Activated naive CD8-positive, alpha-beta T cell treated with anti-CD3 and anti-CD28 coated beads for 36 hours (primary cell): ENCODE measurements around the gene MAP4K2. TPM values are rescaled to one million over a fixed set of nuclear protein-coding genes. Genes with fewer than 3 reads are reported as not detected.
"Not testable (repeated sequence)": the region's sequence is repeated elsewhere in the genome, so short reads cannot be mapped to it uniquely, and the experiment has no call there.

ENCODE experiments used
- DNase-seq: peaks from one replicate; pipeline ENCODE4 v3.0.0; 2021
- H3K27ac Mint-ChIP-seq: one replicate; pipeline ENCODE4 v1.8.0; 2022; ENCODE audit warnings: mild to moderate bottlenecking, moderate library complexity, mixed read lengths
- H3K27me3 Mint-ChIP-seq: one replicate; pipeline ENCODE4 v1.8.0; 2022; ENCODE audit warnings: mild to moderate bottlenecking, mixed read lengths
- H3K36me3 Mint-ChIP-seq: one replicate; pipeline ENCODE4 v1.8.0; 2021; ENCODE audit warnings: mild to moderate bottlenecking, mixed read lengths
- H3K4me1 Mint-ChIP-seq: one replicate; pipeline ENCODE4 v1.8.0; 2021; ENCODE audit warnings: mixed read lengths
- H3K4me3 Mint-ChIP-seq: one replicate; pipeline ENCODE4 v1.8.0; 2022; ENCODE audit warnings: mild to moderate bottlenecking, moderate library complexity, mixed read lengths
- H3K9me3 Mint-ChIP-seq: one replicate; pipeline ENCODE4 v1.8.0; 2022; ENCODE audit warnings: mixed read lengths
- total RNA-seq, 2 experiments: library from RNA; stranded (reverse); gene quantifications; one replicate each; pipeline ENCODE4 v1.2.3, GENCODE V29; 2021

The MAP4K2 gene
- 10 to 100 TPM; 60.4 to 63.8 TPM for total RNA-seq

GRCh38 chr11:64803158-64803845, at the start of gene MAP4K2:
TSS of gene MAP4K2 (minus strand) at chr11:64803214. CDS start at chr11:64803149, 65 bp downstream.
- Mint-ChIP-seq H3K4me1 (peaks cover 22% of the 10 kb centered on the region), H3K4me3 (peak within 1 kb of the TSS; percentile 86), H3K27me3 (no peaks in the 10 kb centered on the region), H3K27ac (peak within 1 kb of the TSS; percentile 92), H3K36me3 (peaks cover 6% of the 10 kb centered on the region), H3K9me3 (no peaks in the 10 kb centered on the region)
- peak; percentile 94 for DNase-seq

- Mint-ChIP-seq H3K27me3 (no peaks in the 10 kb centered on the region), H3K27ac (peak overlapping the region; percentile 87), H3K4me1 (peaks cover 83% of the 10 kb centered on the region), H3K36me3 (peaks cover 39% of the 10 kb centered on the region), H3K4me3 (peak overlapping the region; percentile 34), H3K9me3 (no peaks in the 10 kb centered on the region)
- DNase-seq, result no peak
Observed at GRCh38 chr11:64851831-64852351, 48.9 kb upstream of the MAP4K2 start.

- Mint-ChIP-seq H3K27me3 (no peaks in the 10 kb centered on the region), H3K27ac (peak overlapping the region; percentile 87), H3K4me3 (peak overlapping the region; percentile 27), H3K36me3 (peaks cover 33% of the 10 kb centered on the region), H3K9me3 (no peaks in the 10 kb centered on the region), H3K4me1 (peaks cover 75% of the 10 kb centered on the region)
- peak; percentile 84 for DNase-seq
Observed at GRCh38 chr11:64850979-64851567, 48.1 kb upstream of the MAP4K2 start.

DNA sequence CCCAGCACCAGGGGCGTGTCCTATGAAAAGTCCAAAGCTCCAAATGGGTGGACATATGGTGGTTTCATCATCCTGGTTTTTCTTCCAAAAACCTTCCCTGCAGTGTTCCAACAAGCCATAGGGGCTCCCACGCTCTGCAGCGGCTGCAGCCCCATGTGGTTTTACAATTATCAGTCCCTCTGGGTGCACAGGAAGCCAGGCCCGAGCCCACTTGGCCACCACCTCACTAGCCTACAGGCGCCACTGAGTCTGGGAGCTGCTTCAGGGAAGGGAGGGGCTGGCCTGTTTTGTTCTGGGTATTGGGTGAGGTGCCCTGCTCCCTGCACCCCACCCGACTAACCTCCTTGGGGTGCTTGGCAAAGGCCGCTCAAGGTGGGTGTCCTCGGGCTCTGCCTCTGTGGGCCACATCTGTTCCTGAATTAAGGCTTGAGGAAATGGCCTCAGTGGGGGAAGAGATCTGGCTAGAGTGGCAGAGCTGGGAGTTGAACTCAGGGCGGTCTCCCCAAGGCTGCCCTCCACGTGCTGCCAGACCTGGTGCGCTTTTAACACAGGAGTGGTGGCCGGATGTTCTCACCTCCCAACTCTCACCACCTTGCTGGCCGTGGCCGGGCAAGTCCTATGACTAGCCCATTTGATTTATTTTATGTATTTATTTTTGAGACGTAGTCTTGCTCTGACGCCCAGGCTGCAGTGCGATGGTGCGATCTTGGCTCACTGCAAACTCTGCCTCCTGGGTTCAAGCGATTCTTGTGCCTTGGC, 46.8 kb upstream of the MAP4K2 start:
- no peaks in the 10 kb centered on the region for H3K9me3 Mint-ChIP-seq
- H3K27me3 Mint-ChIP-seq, result no peaks in the 10 kb centered on the region
- H3K27ac Mint-ChIP-seq, result no peak overlapping the region
- peaks cover 20% of the 10 kb centered on the region for H3K36me3 Mint-ChIP-seq
- peaks cover 68% of the 10 kb centered on the region for H3K4me1 Mint-ChIP-seq
- DNase-seq, result no peak
- no peak overlapping the region for H3K4me3 Mint-ChIP-seq

DNA sequence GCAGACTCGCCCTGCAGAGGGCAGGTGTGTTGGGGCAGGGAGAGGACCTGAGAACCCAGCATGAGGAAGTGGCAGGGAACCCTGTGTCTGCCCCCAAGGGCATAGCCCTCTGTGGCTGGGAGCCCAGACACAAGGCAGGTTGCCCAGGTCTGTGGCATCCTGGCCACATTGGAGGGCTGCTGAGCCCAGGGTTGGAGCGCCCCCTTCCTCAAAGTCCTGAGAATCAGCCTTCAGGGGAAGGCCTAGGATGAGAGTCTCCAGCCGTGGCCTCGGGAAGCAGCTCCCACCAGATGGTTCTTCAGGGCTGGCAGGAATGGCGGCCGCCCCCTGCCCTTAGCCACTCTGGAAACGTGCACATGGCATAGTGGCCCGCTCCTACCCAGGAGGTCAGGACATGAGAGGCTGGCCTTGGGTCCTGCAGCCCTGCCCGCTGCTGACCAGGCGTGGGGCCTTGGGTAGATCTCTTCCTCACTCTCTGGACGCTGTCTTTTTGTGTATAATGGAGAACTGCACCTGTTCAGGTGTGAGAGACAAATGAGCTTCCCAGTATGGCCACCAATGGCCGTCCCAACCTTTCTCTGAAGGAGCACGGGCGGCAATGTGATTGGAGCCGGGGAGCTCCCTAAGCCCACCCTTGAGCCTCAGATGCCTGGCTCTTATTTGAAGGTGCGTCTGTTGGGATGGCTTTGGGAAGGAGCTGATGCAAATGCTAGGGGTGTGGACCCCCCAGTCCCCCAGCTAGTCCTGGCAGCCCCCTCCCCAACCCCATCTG, 46.0 kb upstream of the MAP4K2 start:
- Mint-ChIP-seq H3K36me3 (peaks cover 13% of the 10 kb centered on the region), H3K27me3 (no peaks in the 10 kb centered on the region), H3K27ac (no peak overlapping the region), H3K9me3 (no peaks in the 10 kb centered on the region), H3K4me3 (no peak overlapping the region), H3K4me1 (peaks cover 62% of the 10 kb centered on the region)
- DNase-seq, result no peak

DNA sequence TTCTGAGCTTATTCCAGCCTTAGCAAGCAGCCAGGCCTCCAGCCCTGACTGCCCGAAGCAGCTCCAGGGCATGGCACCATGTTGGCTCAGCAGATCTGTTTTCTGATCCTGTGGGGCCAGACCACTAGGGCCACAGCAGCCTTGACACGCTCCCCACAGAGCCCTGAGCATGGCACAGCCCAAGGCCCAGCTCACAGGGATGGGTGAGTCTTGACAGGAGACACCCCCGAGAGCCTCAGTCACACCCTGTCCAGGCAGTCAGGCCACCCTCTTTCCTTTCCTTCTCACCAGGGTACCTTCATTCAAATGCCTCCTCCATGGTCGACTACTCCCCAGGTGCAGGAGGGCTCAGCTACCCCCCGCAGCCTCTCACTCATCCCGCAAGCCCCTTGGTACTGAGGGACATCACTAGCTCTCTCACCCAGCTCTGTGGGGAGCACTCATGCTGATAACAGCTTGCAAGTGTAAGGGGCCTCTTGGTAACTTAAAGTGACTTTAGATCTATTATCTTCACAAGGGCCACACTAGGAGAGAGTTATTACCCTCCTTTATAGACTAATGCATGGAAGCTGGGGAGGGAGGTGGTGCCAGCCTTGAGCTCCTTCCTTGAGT, 45.3 kb upstream of the MAP4K2 start:
- Mint-ChIP-seq H3K27me3 (no peaks in the 10 kb centered on the region), H3K4me1 (peaks cover 61% of the 10 kb centered on the region), H3K4me3 (no peak overlapping the region), H3K9me3 (no peaks in the 10 kb centered on the region), H3K36me3 (peaks cover 7% of the 10 kb centered on the region), H3K27ac (no peak overlapping the region)
- no peak for DNase-seq

- no peak overlapping the region for H3K4me3 Mint-ChIP-seq
- H3K4me1 Mint-ChIP-seq, result peaks cover 49% of the 10 kb centered on the region
- no peaks in the 10 kb centered on the region for H3K9me3 Mint-ChIP-seq
- no peaks in the 10 kb centered on the region for H3K27me3 Mint-ChIP-seq
- H3K36me3 Mint-ChIP-seq, result no peaks in the 10 kb centered on the region
- peak; percentile 90 for DNase-seq
- peak overlapping the region; percentile 31 for H3K27ac Mint-ChIP-seq
Observed at GRCh38 chr11:64846998-64847666, 44.1 kb upstream of the MAP4K2 start.

DNA sequence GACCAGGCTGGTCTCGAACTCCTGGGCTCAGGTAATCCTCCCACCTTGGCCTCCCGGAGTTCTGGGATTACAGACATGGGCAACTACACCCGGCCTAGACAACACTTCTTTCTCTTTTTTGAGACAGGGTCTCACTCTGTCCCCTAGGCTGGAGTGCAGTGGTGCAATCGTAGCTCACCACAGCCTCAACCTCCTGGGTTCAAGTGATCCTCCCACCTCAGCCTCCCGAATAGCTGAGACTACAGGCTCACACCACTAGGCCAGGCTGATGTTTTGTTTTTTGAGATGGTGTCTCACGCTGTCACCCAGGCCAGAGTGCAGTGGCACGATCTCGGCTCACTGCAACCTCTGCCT, 42.7 kb upstream of the MAP4K2 start:
- H3K9me3 Mint-ChIP-seq, H3K27me3 Mint-ChIP-seq, H3K36me3 Mint-ChIP-seq, DNase-seq, H3K27ac Mint-ChIP-seq, H3K4me3 Mint-ChIP-seq: not testable (repeated sequence)
- H3K4me1 Mint-ChIP-seq, result peaks cover 35% of the 10 kb centered on the region

DNA sequence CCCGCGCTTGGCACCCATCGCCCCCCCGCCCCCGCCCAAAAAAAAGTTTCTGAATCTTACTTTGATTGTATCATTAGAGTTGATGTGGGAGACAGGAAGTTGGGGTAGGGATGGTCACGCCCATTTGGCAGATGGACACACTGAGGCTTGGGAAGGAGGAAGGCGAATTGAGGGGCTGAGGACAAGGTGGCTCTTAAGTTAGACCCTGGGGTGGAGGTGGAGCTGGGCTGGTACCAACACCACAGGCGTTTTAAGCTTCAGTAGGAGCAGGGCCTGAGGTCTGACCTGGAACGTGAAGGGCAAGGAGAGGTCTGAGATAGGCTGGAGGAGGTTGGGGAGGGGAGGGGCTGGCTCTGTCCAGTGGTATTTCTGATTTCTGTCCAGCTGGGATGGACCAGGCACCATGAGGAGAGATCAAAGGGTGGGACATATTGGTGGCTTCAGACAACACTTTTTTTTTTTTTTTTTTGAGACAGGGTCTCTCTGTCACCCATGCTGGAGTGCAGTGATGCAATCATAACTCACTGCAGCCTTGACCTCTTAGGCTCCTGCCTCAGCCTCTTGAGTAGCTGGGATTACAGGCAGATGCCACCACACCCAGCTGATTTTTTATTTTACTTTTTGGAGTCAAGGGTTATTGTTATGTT, 42.2 kb upstream of the MAP4K2 start:
- no peaks in the 10 kb centered on the region for H3K9me3 Mint-ChIP-seq
- H3K27me3 Mint-ChIP-seq, result no peaks in the 10 kb centered on the region
- H3K4me3 Mint-ChIP-seq, result peak overlapping the region; percentile 54
- no peaks in the 10 kb centered on the region for H3K36me3 Mint-ChIP-seq
- no peak for DNase-seq
- H3K4me1 Mint-ChIP-seq, result peaks cover 33% of the 10 kb centered on the region
- H3K27ac Mint-ChIP-seq, result peak overlapping the region; percentile 62

- H3K36me3 Mint-ChIP-seq, result no peaks in the 10 kb centered on the region
- H3K4me3 Mint-ChIP-seq, result peak within 1 kb of the TSS; percentile 67
- DNase-seq, result peak; percentile 79
- H3K4me1 Mint-ChIP-seq, result peaks cover 28% of the 10 kb centered on the region
- peak within 1 kb of the TSS; percentile 62 for H3K27ac Mint-ChIP-seq
- no peaks in the 10 kb centered on the region for H3K9me3 Mint-ChIP-seq
- no peaks in the 10 kb centered on the region for H3K27me3 Mint-ChIP-seq
Observed at GRCh38 chr11:64844330-64845128, 41.5 kb upstream of the MAP4K2 start, which contains the start of gene CDC42BPG. TSS of gene CDC42BPG (minus strand) at chr11:64844653. CDS start at chr11:64844569, 84 bp downstream.

- Mint-ChIP-seq H3K36me3 (no peaks in the 10 kb centered on the region), H3K4me3 (peak overlapping the region; percentile 67), H3K27ac (no peak overlapping the region), H3K27me3 (no peaks in the 10 kb centered on the region), H3K4me1 (peaks cover 21% of the 10 kb centered on the region), H3K9me3 (no peaks in the 10 kb centered on the region)
- DNase-seq, result no peak
Observed at GRCh38 chr11:64843686-64844329, 40.8 kb upstream of the MAP4K2 start.

DNA sequence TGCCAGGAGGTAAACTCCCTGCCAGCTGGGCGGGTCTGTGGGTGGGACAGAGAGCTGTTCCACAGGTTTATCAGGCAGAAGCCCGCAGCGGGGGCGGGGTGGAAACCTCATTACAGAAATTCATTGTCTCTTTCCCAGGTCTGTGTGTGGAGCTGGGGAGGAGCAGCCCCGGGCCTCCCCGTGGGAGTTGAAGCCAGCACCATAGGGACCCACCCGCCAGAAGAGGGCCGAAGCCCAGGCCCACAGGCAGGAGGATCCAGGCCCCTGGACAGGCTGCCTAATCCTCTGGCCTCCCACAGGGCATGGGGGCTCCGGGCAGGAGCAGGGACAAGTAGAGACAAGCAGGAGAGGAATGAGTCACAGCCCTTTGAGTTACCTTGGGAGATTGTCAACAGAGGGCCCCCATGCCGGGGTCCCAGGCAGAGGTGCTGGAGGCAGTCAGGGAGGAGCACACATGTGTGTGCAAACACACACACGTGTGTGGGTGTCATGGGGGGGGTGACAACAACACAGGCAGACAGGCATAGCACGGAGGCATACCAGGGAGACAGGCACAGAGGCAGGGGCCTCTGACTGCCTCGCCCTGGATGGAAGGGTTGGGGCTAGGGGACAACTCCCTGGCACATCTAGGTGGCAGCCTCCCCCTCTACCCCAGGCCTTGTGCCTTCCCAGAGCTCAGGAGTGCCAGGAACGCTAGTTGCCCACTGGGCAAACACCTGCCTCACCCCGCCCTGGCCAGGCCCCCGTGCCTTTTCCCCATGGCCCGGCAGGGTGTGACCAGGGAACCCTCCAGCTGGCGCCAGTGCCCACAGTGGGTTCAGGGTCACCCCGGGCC, 40.1 kb upstream of the MAP4K2 start:
- H3K27ac Mint-ChIP-seq, result no peak overlapping the region
- no peak for DNase-seq
- H3K27me3 Mint-ChIP-seq, result no peaks in the 10 kb centered on the region
- H3K4me1 Mint-ChIP-seq, result peaks cover 15% of the 10 kb centered on the region
- no peaks in the 10 kb centered on the region for H3K36me3 Mint-ChIP-seq
- H3K4me3 Mint-ChIP-seq, result peak overlapping the region; percentile 54
- H3K9me3 Mint-ChIP-seq, result no peaks in the 10 kb centered on the region
